IMR-90 (cell line): Measurements from ENCODE around the gene IFNK. TPM values are rescaled to one million over a fixed set of nuclear protein-coding genes. Genes with fewer than 3 reads are reported as not detected.

Experiments used
- polyA plus RNA-seq, 3 experiments: library from polyadenylated mRNA; depleted of rRNA; stranded (reverse); fragments of >200 nt; gene quantifications; 2 replicates each; pipeline ENCODE4 v1.2.3, GENCODE V29; 2012; ENCODE audit warnings: low replicate concordance in 1 of 3
- total RNA-seq: library from RNA; depleted of rRNA; stranded (reverse); fragments of >200 nt; gene quantifications from 2 replicates; pipeline ENCODE4 v1.2.3, GENCODE V29; 2012; rRNA removed

IFNK gene
- total and polyA plus RNA-seq, 2 of the 4 experiments (the other 2 are of a cell fraction): not detected

Other genes with a start within 250 kb of the IFNK start
- not detected in 2 replicates for gene EQTN, start 227.1 kb upstream of the IFNK start, total RNA-seq
- gene EQTN, start 227.1 kb upstream of the IFNK start, polyA plus RNA-seq (2012; rRNA removed): not detected in 2 replicates
- under 0.01 TPM in 2 replicates for gene MOB3B, start 5.5 kb downstream of the IFNK start, total RNA-seq
- gene MOB3B, start 5.5 kb downstream of the IFNK start, polyA plus RNA-seq (2012; rRNA removed): 0.02 and 0.03 TPM in 2 replicates
- gene C9orf72, start 49.2 kb downstream of the IFNK start, total RNA-seq: 3.4 and 5.0 TPM in 2 replicates
- gene C9orf72, start 49.2 kb downstream of the IFNK start, polyA plus RNA-seq (2012; rRNA removed): 1.6 and 2.0 TPM in 2 replicates